ENCODE results near the gene LSM4. TPM values are rescaled to one million over a fixed set of nuclear protein-coding genes. Genes with fewer than 3 reads are reported as not detected.

Gene LSM4
- total and polyA plus RNA-seq, 8 donors: 16.5 to 67.9 (median 35.3) TPM

- TF ChIP-seq CTCF (IDR thresholded peaks at IDR 0.05): no peak
- Histone ChIP-seq H3K27me3 (no peaks in the 10 kb centered on the region), H3K9me3 (no peaks in the 10 kb centered on the region), H3K27ac (no peak overlapping the region), H3K4me1 (no peaks in the 10 kb centered on the region), H3K4me3 (no peak overlapping the region), H3K36me3 (no peaks in the 10 kb centered on the region)
- intact Hi-C loops (cut with DNase I): no loop called here
- ATAC-seq (no peak), DNase-seq (no peak), FAIRE-seq (no peak)
- WGBS, 2 donors: 73 to 74% methylated on average over 7 of the region's 7 CpGs
Observed at GRCh38 chr19:18336121-18336520, 13.2 kb upstream of the LSM4 start.

GRCh38 chr19:18333680-18334079 lies 10.8 kb upstream of the LSM4 start:
- H3K27ac ChIP-seq: no peak overlapping the region
- no peak overlapping the region for H3K4me3 ChIP-seq
- ATAC-seq (no peak), DNase-seq (no peak), FAIRE-seq (no peak)
- H3K36me3 ChIP-seq: no peaks in the 10 kb centered on the region
- no peaks in the 10 kb centered on the region for H3K9me3 ChIP-seq
- 75 to 78% methylated on average over 6 of the region's 6 CpGs for WGBS, 2 donors
- no peaks in the 10 kb centered on the region for H3K27me3 ChIP-seq
- intact Hi-C loops (cut with DNase I): no loop called here
- no peak for TF ChIP-seq CTCF (IDR thresholded peaks at IDR 0.05)
- H3K4me1 ChIP-seq: peaks cover 3 to 5% (median 4%) of the 10 kb centered on the region in 3 donors

GRCh38 chr19:18332917-18333530 lies 10.1 kb upstream of the LSM4 start:
- intact Hi-C loops (cut with DNase I): no loop called here
- Histone ChIP-seq H3K4me1 (peaks cover 3 to 7% (median 4%) of the 10 kb centered on the region in 3 donors), H3K27me3 (no peaks in the 10 kb centered on the region), H3K4me3 (no peak overlapping the region), H3K27ac (no peak overlapping the region), H3K36me3 (no peaks in the 10 kb centered on the region), H3K9me3 (no peaks in the 10 kb centered on the region)
- TF ChIP-seq CTCF (IDR thresholded peaks at IDR 0.05): no peak
- ATAC-seq (no peak), DNase-seq (no peak), FAIRE-seq (no peak)
- WGBS, 2 donors: 80% methylated on average over 15 of the region's 15 CpGs

- ATAC-seq (no peak), FAIRE-seq (no peak), DNase-seq (no peak)
- Histone ChIP-seq H3K9me3 (no peaks in the 10 kb centered on the region), H3K4me3 (no peak overlapping the region), H3K27me3 (no peaks in the 10 kb centered on the region), H3K27ac (no peak overlapping the region), H3K36me3 (no peaks in the 10 kb centered on the region), H3K4me1 (peaks cover 3 to 7% (median 4%) of the 10 kb centered on the region in 3 donors)
- 85 to 88% methylated on average over 9 of the region's 9 CpGs for WGBS, 2 donors
- TF ChIP-seq CTCF (IDR thresholded peaks at IDR 0.05): no peak
- intact Hi-C loops (cut with DNase I): no loop called here
Observed at GRCh38 chr19:18330868-18331267, 8.0 kb upstream of the LSM4 start.

GRCh38 chr19:18329035-18329376 lies 6.1 kb upstream of the LSM4 start:
- peaks cover 3 to 7% (median 6%) of the 10 kb centered on the region in 3 donors for H3K4me1 ChIP-seq
- no peak for TF ChIP-seq CTCF (IDR thresholded peaks at IDR 0.05)
- peak overlapping the region in 3 of 4 donors; percentile 22 to 74 (median 53) for H3K27ac ChIP-seq
- DNase-seq (no peak), FAIRE-seq (no peak), ATAC-seq (peak in 1 of 4 donors; percentile 8)
- H3K27me3 ChIP-seq: no peaks in the 10 kb centered on the region
- H3K9me3 ChIP-seq: no peaks in the 10 kb centered on the region
- H3K36me3 ChIP-seq: no peaks in the 10 kb centered on the region
- H3K4me3 ChIP-seq: peak overlapping the region in 1 of 4 donors; percentile 31
- WGBS, 2 donors: 47 to 50% methylated on average over 6 of the region's 6 CpGs
- intact Hi-C loops (cut with DNase I): loop anchor here in 2 of 3 donors (5.0 kb wide), 1 partner anchor 52 kb away; no protein-coding TSS in a partner anchor

All from pancreas (tissue), 10 donors.